WI38 (cell line): ENCODE data around the gene CREBL2.
"Not testable (repeated sequence)": the region's sequence is repeated elsewhere in the genome, so short reads cannot be mapped to it uniquely, and the experiment has no call there.

ENCODE experiments used
- H3K4me3 ChIP-seq: 2 replicates; pipeline ENCODE4 v1.5.1; 2011; ENCODE audit warnings: low read depth, mild to moderate bottlenecking, control low read depth, low read length
- CTCF ChIP-seq: IDR thresholded peaks from 2 replicates; pipeline ENCODE4 v1.5.1; 2012; ENCODE audit warnings: low read depth, mild to moderate bottlenecking, control low read depth, low read length

Gene CREBL2

GRCh38 chr12:12587878-12588277 is 23.8 kb upstream of the CREBL2 start:
- H3K4me3 ChIP-seq: no peak overlapping the region

GRCh38 chr12:12588436-12588835 is 23.2 kb upstream of the CREBL2 start:
- H3K4me3 ChIP-seq: not testable (repeated sequence)

More at GRCh38 chr12:12587878-12588277, 23.8 kb upstream of the CREBL2 start:
- TF ChIP-seq CTCF: no peak

- TF ChIP-seq CTCF: no peak
- H3K4me3 ChIP-seq: no peak overlapping the region
These were observed 20.7 kb upstream of the CREBL2 start for GRCh38 chr12:12590961-12591360.

- TF ChIP-seq CTCF: no peak
- H3K4me3 ChIP-seq: no peak overlapping the region
These were observed 18.7 kb upstream of the CREBL2 start for GRCh38 chr12:12592930-12593329.

GRCh38 chr12:12595929-12596328 is 15.7 kb upstream of the CREBL2 start:
- not testable (repeated sequence) for H3K4me3 ChIP-seq

GRCh38 chr12:12596598-12596997 is 15.1 kb upstream of the CREBL2 start:
- H3K4me3 ChIP-seq: not testable (repeated sequence)

- no peak for TF ChIP-seq CTCF
These were observed 12.8 kb upstream of the CREBL2 start for GRCh38 chr12:12598864-12599263.

GRCh38 chr12:12599750-12600643 is 11.7 kb upstream of the CREBL2 start:
- H3K4me3 ChIP-seq: no peak overlapping the region
- TF ChIP-seq CTCF: no peak

More at GRCh38 chr12:12598864-12599263, 12.8 kb upstream of the CREBL2 start:
- no peak overlapping the region for H3K4me3 ChIP-seq

GRCh38 chr12:12600659-12601058 is 11.0 kb upstream of the CREBL2 start:
- no peak overlapping the region for H3K4me3 ChIP-seq
- no peak for TF ChIP-seq CTCF
